Measurements from ENCODE around the gene RAB15. TPM values are rescaled to one million over a fixed set of nuclear protein-coding genes. Genes with fewer than 3 reads are reported as not detected.

RAB15 gene
- total and polyA plus RNA-seq, 3 donors from 2014 or later, result 1.9 to 4.0 (median 3.2) TPM

DNA sequence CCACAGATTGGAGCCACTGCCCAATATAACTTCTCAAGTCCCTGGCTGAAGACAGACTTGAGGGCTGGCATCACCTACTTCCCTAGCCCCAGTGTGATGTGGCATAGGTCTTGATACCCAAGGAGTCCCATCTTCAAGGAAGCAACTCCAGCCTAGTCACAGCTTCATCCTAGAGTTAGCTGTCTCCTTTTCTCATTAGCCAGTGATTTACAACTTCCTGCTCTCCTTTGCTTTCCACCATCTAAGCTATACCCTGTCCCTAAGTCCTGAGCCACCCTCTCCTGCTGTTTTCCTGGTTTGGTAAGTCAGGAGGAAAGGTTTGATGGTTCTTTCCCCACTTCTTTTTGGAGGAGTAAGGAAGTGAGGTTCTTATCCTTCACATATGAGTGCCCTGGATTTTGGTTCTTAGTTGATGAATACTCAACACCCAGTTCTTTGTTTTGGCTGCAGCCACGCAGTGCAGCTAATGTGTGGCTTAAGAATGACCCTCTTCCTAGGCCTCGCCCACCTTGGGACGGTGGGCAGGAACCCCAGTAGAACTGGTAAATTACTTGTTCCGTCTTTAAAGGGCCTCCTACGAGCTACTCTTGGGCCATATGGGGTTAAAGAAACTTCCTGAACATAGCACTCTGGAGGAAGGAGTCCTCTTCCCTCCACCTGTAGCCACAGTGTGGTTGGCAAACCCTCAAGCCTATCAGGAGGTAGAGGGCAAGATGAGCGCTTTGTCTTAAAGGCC is 25.7 kb downstream of the RAB15 start:
- no peak overlapping the region for H3K27ac ChIP-seq
- H3K4me3 ChIP-seq, result no peak overlapping the region
- H3K4me1 ChIP-seq, result no peaks in the 10 kb centered on the region
- WGBS, 2 donors, result 86 to 90% methylated on average over 6 of the region's 6 CpGs
- no peaks in the 10 kb centered on the region for H3K27me3 ChIP-seq
- no peak for TF ChIP-seq CTCF (IDR thresholded peaks at IDR 0.05)
- no peak for TF ChIP-seq POLR2A (IDR thresholded peaks at IDR 0.05)
- no peaks in the 10 kb centered on the region for H3K36me3 ChIP-seq (ENCODE audit: low read depth, missing control alignments)
- no peaks in the 10 kb centered on the region for H3K9me3 ChIP-seq
- no peak for DNase-seq
- intact Hi-C loops (cut with DNase I; ENCODE audit: low total_unique reads), result no loop called here

GRCh38 chr14:64945431-64946178 is 26.5 kb downstream of the RAB15 start:
- DNase-seq, result no peak
- 91 to 95% methylated on average over 12 of the region's 12 CpGs for WGBS, 2 donors
- H3K27me3 ChIP-seq, result no peaks in the 10 kb centered on the region
- H3K36me3 ChIP-seq (ENCODE audit: low read depth, missing control alignments), result no peaks in the 10 kb centered on the region
- H3K4me3 ChIP-seq, result no peak overlapping the region
- H3K4me1 ChIP-seq, result no peaks in the 10 kb centered on the region
- TF ChIP-seq POLR2A (IDR thresholded peaks at IDR 0.05), result no peak
- TF ChIP-seq CTCF (IDR thresholded peaks at IDR 0.05), result no peak
- no peaks in the 10 kb centered on the region for H3K9me3 ChIP-seq
- intact Hi-C loops (cut with DNase I; ENCODE audit: low total_unique reads), result no loop called here
- no peak overlapping the region for H3K27ac ChIP-seq

DNA sequence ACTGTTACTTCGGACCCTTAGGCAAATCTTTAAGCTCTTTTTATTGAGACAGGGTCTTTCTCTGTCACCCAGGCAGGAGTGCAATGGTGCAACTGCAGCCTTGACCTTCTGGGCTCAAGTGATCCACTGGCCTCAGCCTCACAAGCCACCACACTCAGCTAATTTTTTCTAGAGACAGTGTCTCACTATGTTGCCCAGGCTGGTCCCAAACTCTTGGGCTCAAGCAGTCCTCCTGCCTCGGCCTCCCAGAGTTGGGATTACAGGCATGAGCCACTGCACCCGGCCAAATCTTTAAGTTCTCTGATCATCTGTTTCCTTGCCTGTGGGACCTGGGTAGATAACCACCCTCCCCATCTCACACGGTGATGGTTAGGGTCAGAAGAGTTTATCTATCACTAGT is 27.3 kb downstream of the RAB15 start:
- no peak for DNase-seq
- H3K4me1 ChIP-seq, result peaks cover 3% of the 10 kb centered on the region
- H3K4me3 ChIP-seq, result no peak overlapping the region
- no peaks in the 10 kb centered on the region for H3K36me3 ChIP-seq (ENCODE audit: low read depth, missing control alignments)
- 90 to 92% methylated on average over 4 of the region's 4 CpGs for WGBS, 2 donors
- H3K27me3 ChIP-seq, result no peaks in the 10 kb centered on the region
- H3K27ac ChIP-seq, result no peak overlapping the region
- intact Hi-C loops (cut with DNase I; ENCODE audit: low total_unique reads), result no loop called here
- TF ChIP-seq CTCF (IDR thresholded peaks at IDR 0.05) (no peak), POLR2A (IDR thresholded peaks at IDR 0.05) (no peak)
- H3K9me3 ChIP-seq, result no peaks in the 10 kb centered on the region

- H3K4me3 ChIP-seq, result no peak overlapping the region
- intact Hi-C loops (cut with DNase I; ENCODE audit: low total_unique reads), result no loop called here
- TF ChIP-seq CTCF (IDR thresholded peaks at IDR 0.05), result no peak
- TF ChIP-seq POLR2A (IDR thresholded peaks at IDR 0.05), result no peak
- no peak overlapping the region for H3K27ac ChIP-seq
- H3K36me3 ChIP-seq (ENCODE audit: low read depth, missing control alignments), result no peaks in the 10 kb centered on the region
- WGBS, 2 donors, result 86 to 91% methylated on average over 2 of the region's 2 CpGs
- DNase-seq, result no peak
- H3K9me3 ChIP-seq, result no peaks in the 10 kb centered on the region
- peaks cover 7% of the 10 kb centered on the region for H3K4me1 ChIP-seq
- no peaks in the 10 kb centered on the region for H3K27me3 ChIP-seq
Measured at GRCh38 chr14:64944041-64944440, 28.1 kb downstream of the RAB15 start.
